Astrocyte (in vitro differentiated cells and primary cell): ENCODE results near the gene RCC2.

Source experiments
- CTCF ChIP-seq: IDR thresholded peaks from 2 replicates; pipeline ENCODE4 v1.5.1; 2011; ENCODE audit warnings: low read depth, mild to moderate bottlenecking, inconsistent platforms, low read length, moderate library complexity; ENCODE audit not compliant: insufficient read depth
- EZH2 ChIP-seq: IDR thresholded peaks from 2 replicates; pipeline ENCODE4 v1.6.1; 2012; ENCODE audit warnings: mild to moderate bottlenecking, low read length, inconsistent platforms; ENCODE audit not compliant: insufficient read depth

GRCh38 chr1:17377325-17377953 lies 62.0 kb downstream of the RCC2 start:
- TF ChIP-seq CTCF, result no peak
- no peak for TF ChIP-seq EZH2
